ENCODE results near the gene TTC24. TPM values are rescaled to one million over a fixed set of nuclear protein-coding genes. Genes with fewer than 3 reads are reported as not detected.
"Not testable (repeated sequence)": the region's sequence is repeated elsewhere in the genome, so short reads cannot be mapped to it uniquely, and the experiment has no call there.

TTC24 gene
- total RNA-seq, 4 donors from 2014 or later, result not detected

- Histone ChIP-seq H3K4me1 (peaks cover 0 to 5% (median 0%) of the 10 kb centered on the region in 4 donors), H3K9me3 (no peaks in the 10 kb centered on the region), H3K27me3 (no peaks in the 10 kb centered on the region), H3K4me3 (no peak overlapping the region), H3K36me3 (no peaks in the 10 kb centered on the region), H3K27ac (no peak overlapping the region)
- TF ChIP-seq EP300 (IDR thresholded peaks at IDR 0.05; ENCODE audit: low read depth) (no peak), POLR2A (IDR thresholded peaks at IDR 0.05) (no peak), POLR2AphosphoS5 (IDR thresholded peaks at IDR 0.05) (no peak), CTCF (IDR thresholded peaks at IDR 0.05) (no peak)
- in situ Hi-C loops (cut with MboI; ENCODE audit: low pct_ligation_motif_present in 1 of 4, low pct_unique_long_range_greater_than_20kb in 1 of 4, low sequenced_read_pairs in 3 of 4) (no loop called here), intact Hi-C loops (cut with DNase I; ENCODE audit: low total_unique reads) (no loop called here)
- 81 to 100% methylated on average over 2 to 5 of the region's 5 CpGs for WGBS, 2 donors (ENCODE audit: low coverage in 1 of 2)
- DNase-seq, result no peak
Measured at GRCh38 chr1:156550346-156550745, 29.2 kb upstream of the TTC24 start.

GRCh38 chr1:156551066-156551643, 28.4 kb upstream of the TTC24 start:
- Histone ChIP-seq H3K27ac (no peak overlapping the region), H3K36me3 (no peaks in the 10 kb centered on the region), H3K27me3 (no peaks in the 10 kb centered on the region), H3K4me3 (no peak overlapping the region), H3K9me3 (no peaks in the 10 kb centered on the region), H3K4me1 (peaks cover 0 to 5% (median 0%) of the 10 kb centered on the region in 4 donors)
- TF ChIP-seq POLR2A (IDR thresholded peaks at IDR 0.05) (no peak), POLR2AphosphoS5 (IDR thresholded peaks at IDR 0.05) (no peak), EP300 (IDR thresholded peaks at IDR 0.05; ENCODE audit: low read depth) (no peak), CTCF (IDR thresholded peaks at IDR 0.05) (no peak)
- intact Hi-C loops (cut with DNase I; ENCODE audit: low total_unique reads) (no loop called here), in situ Hi-C loops (cut with MboI; ENCODE audit: low pct_ligation_motif_present in 1 of 4, low pct_unique_long_range_greater_than_20kb in 1 of 4, low sequenced_read_pairs in 3 of 4) (no loop called here)
- WGBS, 2 donors (ENCODE audit: low coverage in 1 of 2), result 78% methylated on average over 3 of the region's 3 CpGs; no CpG with 5 or more reads in 1 of the 2 donors
- DNase-seq, result no peak

GRCh38 chr1:156551869-156552268, 27.7 kb upstream of the TTC24 start:
- TF ChIP-seq CTCF (IDR thresholded peaks at IDR 0.05) (no peak), POLR2A (IDR thresholded peaks at IDR 0.05) (no peak), EP300 (IDR thresholded peaks at IDR 0.05; ENCODE audit: low read depth) (no peak), POLR2AphosphoS5 (IDR thresholded peaks at IDR 0.05) (no peak)
- Histone ChIP-seq H3K9me3 (no peaks in the 10 kb centered on the region), H3K4me1 (peaks cover 0 to 5% (median 0%) of the 10 kb centered on the region in 4 donors), H3K27me3 (no peaks in the 10 kb centered on the region), H3K27ac (no peak overlapping the region), H3K36me3 (no peaks in the 10 kb centered on the region), H3K4me3 (no peak overlapping the region)
- WGBS, 2 donors (ENCODE audit: low coverage in 1 of 2), result 82 to 84% methylated on average over 4 to 6 of the region's 6 CpGs
- no peak for DNase-seq
- in situ Hi-C loops (cut with MboI; ENCODE audit: low pct_ligation_motif_present in 1 of 4, low pct_unique_long_range_greater_than_20kb in 1 of 4, low sequenced_read_pairs in 3 of 4) (no loop called here), intact Hi-C loops (cut with DNase I; ENCODE audit: low total_unique reads) (no loop called here)

- intact Hi-C loops (cut with DNase I; ENCODE audit: low total_unique reads), result no loop called here
- H3K36me3 ChIP-seq, result no peaks in the 10 kb centered on the region
- in situ Hi-C loops (cut with MboI; ENCODE audit: low pct_ligation_motif_present in 1 of 4, low pct_unique_long_range_greater_than_20kb in 1 of 4, low sequenced_read_pairs in 3 of 4), result no loop called here
- H3K27me3 ChIP-seq, result no peaks in the 10 kb centered on the region
- H3K4me1 ChIP-seq, result peaks cover 0 to 5% (median 0%) of the 10 kb centered on the region in 4 donors
- 65 to 75% methylated on average over 5 of the region's 5 CpGs for WGBS, 2 donors (ENCODE audit: low coverage in 1 of 2)
- no peak overlapping the region for H3K27ac ChIP-seq
- DNase-seq, result no peak
- TF ChIP-seq CTCF (IDR thresholded peaks at IDR 0.05) (no peak), POLR2AphosphoS5 (IDR thresholded peaks at IDR 0.05) (no peak), POLR2A (IDR thresholded peaks at IDR 0.05) (no peak), EP300 (IDR thresholded peaks at IDR 0.05; ENCODE audit: low read depth) (no peak)
- no peaks in the 10 kb centered on the region for H3K9me3 ChIP-seq
- H3K4me3 ChIP-seq, result no peak overlapping the region
Measured at GRCh38 chr1:156552518-156552917, 27.0 kb upstream of the TTC24 start.

- DNase-seq; H3K27ac ChIP-seq; H3K27me3 ChIP-seq; in situ Hi-C loops (cut with MboI; ENCODE audit: low pct_ligation_motif_present in 1 of 4, low pct_unique_long_range_greater_than_20kb in 1 of 4, low sequenced_read_pairs in 3 of 4); H3K4me3 ChIP-seq; intact Hi-C loops (cut with DNase I; ENCODE audit: low total_unique reads); H3K4me1 ChIP-seq; H3K36me3 ChIP-seq; H3K9me3 ChIP-seq: not testable (repeated sequence)
- 55 to 80% methylated on average over 1 to 4 of the region's 4 CpGs for WGBS, 2 donors (ENCODE audit: low coverage in 1 of 2)
Measured at GRCh38 chr1:156552937-156553336, 26.6 kb upstream of the TTC24 start.
